ENCODE measurements around the gene KRT39.
"Not testable (repeated sequence)": the region's sequence is repeated elsewhere in the genome, so short reads cannot be mapped to it uniquely, and the experiment has no call there.

The KRT39 gene

GRCh38 chr17:40936976-40937375 is 29.8 kb downstream of the KRT39 start:
- DNase-seq: no peak

DNA sequence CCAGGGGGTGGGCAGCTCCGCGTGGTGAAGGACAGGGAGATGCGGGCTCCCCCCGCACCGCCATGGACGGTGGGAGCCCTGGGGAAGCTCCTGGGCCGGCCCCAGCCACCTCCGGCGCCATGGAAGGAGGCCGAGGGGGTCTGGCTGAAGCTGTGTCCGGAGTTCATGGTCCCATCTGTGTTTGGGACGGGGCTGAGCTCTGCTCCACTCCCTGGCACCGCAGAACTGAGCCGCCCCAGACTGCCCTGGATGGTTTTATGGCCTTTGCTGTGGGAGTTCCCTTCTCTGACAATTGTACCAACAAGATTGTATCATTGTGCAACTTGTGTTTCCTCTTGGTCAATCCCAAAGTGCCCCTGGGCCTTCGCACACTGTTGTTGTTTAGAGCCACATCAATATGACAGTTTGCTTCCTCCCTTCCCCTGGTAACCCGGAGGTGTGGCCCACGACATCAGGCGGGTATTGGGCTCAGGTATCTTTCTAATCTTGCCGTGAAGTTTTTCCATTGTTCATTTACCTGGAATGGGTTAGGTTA is 30.2 kb downstream of the KRT39 start:
- no peak for DNase-seq

DNA sequence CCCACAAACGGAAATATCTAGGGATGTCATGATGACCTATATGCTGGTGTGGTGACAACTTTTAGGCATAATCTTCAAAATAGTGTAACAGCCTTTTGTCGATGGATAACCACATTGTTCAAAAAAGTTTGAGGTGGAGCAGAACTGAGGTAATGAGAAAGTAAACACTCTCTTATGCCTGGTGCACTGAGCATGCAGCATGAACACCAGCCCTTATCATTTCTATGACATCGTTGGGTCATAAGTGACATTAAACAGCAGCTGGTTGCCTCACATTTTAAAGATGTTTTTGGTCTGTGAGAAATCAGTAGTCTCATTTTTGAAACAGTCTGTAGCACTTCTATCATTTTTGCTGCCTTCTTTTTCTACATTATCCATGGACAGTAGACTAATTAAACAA is 31.1 kb downstream of the KRT39 start:
- no peak for DNase-seq

DNA sequence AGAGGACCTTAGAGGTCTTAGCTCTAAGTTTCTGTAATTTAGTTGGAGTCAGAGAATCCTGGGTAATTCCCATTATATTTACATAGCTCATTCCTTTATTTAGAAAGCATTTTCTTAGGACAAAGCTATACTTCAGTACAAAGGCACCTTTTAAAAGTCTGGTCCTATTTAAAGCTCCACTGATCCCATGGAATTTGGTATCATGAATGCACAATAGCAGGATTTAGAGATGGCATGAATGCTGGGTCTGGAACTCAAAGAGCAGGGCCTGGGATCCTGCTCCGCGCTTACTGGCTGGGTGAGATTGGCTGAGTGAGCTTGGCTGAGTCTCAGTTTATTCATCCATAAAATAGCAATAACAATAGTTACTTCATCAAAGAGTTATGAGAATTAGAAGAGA is 34.1 kb downstream of the KRT39 start:
- DNase-seq: no peak

- DNase-seq: no peak
Measured at GRCh38 chr17:40931311-40931710, 35.4 kb downstream of the KRT39 start.

GRCh38 chr17:40926341-40926740 is 40.4 kb downstream of the KRT39 start:
- no peak for DNase-seq

- no peak for DNase-seq
Measured at GRCh38 chr17:40922239-40922638, 44.5 kb downstream of the KRT39 start.

GRCh38 chr17:40921026-40921425 is 45.7 kb downstream of the KRT39 start:
- DNase-seq: no peak

DNA sequence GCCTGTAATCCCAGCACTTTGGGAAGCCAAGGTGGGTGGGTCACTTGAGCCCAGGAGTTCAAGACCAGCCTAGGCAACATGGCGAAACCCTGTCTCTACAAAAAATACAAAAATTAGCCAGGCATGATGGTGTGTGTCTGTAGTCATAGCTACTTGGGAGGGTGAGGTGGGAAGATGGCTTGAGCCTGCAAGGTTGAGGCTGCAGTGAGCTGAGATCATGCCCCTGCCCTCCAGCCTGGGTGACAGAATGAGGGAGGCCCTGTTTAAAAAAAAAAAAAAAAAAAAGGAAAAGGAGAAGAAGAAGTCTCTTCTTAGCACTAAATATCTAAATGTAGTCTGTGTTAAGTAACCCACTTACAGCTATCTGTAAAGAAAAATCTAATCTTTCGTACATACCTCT is 49.6 kb downstream of the KRT39 start:
- not testable (repeated sequence) for DNase-seq

DNA sequence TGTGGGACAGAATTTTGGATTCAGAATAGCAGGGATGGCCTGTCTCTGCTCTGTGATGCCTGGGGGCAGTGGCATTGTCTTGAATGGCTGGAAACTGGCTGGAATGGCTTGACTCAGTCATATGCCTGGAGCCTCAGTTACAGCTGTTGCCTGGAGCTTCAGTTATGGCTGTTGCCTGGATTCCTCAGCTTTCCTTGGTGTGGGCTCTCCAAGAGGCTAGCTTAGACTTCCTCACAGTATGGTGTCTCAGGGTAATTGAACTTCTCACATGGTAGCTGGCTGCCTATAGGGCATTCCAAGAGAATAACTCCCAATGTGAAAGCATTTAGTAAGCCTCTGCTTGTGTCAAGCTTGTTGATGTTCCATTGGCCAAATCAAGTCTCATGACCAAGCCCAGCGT is 50.4 kb downstream of the KRT39 start:
- DNase-seq: no peak

DNA sequence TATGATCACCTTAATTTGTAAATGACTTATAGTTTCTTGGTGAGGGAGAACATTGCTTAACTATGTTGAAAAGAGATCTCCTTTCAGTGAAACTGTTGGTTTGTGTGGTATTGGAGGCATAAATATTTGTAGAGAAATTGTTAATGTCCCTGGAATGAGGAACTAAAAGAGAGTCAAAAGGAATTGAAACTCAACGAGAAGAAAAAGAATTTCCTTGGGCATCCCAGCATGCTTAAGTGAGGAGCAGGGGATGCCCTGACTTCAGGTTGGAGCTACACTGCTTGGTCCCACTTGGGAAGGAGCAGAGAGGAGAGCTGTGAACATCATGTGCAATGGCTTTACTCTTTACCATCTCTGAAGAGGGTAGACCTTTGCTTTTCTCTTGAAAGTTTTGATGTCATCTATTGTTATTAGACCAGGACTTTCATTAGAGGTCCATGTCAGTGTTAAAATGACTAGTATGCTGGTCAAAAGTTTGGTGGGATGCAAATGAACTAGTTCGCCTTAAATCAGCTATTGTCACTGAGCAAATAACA is 51.0 kb downstream of the KRT39 start:
- DNase-seq: no peak

DNA sequence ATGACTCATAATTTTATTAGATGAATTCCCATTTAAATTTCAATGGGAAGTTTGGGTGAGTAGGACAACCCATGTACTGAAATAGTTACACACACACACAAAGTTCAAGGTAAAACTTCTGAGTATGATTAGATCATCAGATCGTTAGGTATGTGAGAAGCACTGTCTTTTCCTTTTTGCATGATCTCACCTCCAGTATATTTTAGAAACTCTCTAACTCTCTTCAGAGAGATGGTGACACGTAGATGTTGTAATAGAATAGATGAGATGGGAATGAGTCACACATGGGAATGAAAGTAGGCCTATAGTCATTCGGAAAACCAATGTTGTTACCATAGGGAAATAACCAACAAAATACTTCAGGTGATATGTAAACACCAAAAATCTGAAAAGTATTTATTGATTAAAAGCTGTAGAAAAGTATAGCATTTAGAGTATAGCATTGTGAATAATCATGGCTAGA is 51.5 kb downstream of the KRT39 start:
- no peak for DNase-seq

- no peak for DNase-seq
Measured at GRCh38 chr17:40914075-40914855, 52.5 kb downstream of the KRT39 start.

GRCh38 chr17:40912486-40913210 is 54.1 kb downstream of the KRT39 start:
- DNase-seq: no peak

DNA sequence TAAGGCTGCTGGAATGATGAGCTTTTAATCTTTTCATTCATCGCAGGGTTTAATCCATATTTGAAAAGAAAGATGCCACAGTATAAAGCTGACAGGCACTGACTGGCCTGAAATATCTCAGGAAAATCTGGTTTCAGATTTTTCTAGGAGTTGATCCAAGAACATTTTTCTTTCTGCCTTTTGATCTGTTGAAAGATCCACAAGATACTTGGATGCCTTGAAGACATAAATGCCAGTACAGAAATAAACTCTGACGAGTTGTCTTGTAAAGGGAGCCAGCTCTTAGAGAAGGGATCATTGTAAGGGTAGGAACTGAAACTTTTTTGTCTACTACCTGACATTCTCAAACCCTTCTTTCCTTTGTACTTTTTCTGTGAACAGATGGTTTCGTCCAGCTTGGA is 56.3 kb downstream of the KRT39 start:
- no peak for DNase-seq

DNA sequence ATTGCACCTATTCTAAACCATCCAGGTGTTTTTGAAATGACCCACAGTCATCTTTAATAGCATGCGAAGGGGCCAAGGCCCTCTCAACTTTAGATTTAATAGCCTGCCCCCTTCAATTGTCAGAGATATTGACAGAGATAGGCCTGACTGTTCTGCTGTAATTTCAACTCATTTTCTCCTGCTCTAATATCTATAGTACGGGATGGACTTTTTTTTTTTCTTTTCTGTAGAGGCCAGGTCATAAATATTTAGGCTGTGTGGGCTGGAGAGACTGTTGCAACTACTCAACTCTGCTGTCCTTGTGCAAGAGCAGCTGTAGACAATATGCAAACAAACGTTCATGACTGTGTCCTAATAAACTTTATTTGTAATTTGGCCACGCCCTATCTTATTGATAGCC is 57.0 kb downstream of the KRT39 start:
- peak; percentile 87 for DNase-seq

- peak; percentile 94 for DNase-seq
Measured at GRCh38 chr17:40909351-40909750, 57.4 kb downstream of the KRT39 start.

All from NCI-H1105 (cell line).